ENCODE results near the gene RAC3.

The RAC3 gene

DNA sequence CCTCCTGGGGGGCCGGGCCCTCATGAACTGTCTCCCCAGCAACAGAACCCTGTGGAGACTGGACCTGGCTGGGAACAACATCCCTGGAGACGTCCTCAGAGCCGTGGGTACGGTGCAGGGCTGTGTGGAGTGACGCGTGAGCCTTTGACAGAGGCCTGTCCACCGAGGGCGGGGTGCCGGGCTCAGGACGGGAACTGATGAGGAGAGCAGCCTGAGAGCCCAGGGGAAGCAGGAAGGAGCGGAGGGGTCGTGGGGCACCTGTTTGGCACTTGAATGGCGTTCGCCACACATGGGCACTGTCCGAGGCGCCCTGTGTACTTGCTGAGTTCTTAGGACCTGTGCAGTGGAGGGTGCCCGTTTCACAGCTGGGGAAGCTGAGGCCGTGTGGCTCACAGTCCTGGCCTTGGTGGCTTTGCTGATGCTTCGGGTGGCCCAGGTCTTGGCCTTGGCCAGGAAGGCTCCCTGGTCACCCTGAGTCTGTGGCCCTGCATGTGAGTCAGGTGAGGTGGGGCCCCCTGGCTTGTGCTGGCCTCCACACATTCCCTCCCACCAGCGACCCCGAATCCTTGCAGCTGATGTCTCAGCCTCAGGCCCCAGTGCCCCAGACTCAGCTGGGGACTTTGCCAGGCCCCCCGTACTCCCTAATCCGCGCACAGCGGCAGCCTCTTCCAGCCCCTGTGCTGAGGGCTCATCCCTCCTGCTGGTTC, 5.9 kb upstream of the RAC3 start:
- DNase-seq (ENCODE audit: low read depth): no peak
- H3K4me3 ChIP-seq (ENCODE audit: low read depth, low read length): no peak overlapping the region
- TF ChIP-seq, protein P1, sequence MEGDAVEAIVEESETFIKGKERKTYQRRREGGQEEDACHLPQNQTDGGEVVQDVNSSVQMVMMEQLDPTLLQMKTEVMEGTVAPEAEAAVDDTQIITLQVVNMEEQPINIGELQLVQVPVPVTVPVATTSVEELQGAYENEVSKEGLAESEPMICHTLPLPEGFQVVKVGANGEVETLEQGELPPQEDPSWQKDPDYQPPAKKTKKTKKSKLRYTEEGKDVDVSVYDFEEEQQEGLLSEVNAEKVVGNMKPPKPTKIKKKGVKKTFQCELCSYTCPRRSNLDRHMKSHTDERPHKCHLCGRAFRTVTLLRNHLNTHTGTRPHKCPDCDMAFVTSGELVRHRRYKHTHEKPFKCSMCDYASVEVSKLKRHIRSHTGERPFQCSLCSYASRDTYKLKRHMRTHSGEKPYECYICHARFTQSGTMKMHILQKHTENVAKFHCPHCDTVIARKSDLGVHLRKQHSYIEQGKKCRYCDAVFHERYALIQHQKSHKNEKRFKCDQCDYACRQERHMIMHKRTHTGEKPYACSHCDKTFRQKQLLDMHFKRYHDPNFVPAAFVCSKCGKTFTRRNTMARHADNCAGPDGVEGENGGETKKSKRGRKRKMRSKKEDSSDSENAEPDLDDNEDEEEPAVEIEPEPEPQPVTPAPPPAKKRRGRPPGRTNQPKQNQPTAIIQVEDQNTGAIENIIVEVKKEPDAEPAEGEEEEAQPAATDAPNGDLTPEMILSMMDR (IDR thresholded peaks at IDR 0.05; ENCODE audit: low read depth, low read length, missing control alignments): no peak

DNA sequence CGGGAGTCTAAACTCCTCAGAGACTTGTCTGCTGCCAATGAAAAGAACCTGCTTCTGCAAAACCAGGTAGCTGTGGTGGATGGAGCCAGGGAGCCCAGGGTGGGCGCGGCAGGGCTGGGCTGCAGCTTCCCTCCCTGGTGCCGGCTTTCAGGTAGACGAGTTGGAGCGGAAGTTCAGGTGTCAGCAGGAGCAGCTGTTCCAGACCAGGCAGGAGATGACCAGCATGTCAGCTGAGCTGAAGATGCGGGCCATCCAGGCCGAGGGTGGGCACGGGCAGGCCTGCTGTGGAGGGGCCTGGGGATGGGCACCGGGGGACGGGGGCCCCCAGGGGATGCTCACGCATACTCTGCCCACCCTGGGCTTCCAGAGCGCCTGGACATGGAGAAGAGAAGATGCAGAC, 3.2 kb upstream of the RAC3 start:
- H3K4me3 ChIP-seq (ENCODE audit: low read depth, low read length): no peak overlapping the region

DNA sequence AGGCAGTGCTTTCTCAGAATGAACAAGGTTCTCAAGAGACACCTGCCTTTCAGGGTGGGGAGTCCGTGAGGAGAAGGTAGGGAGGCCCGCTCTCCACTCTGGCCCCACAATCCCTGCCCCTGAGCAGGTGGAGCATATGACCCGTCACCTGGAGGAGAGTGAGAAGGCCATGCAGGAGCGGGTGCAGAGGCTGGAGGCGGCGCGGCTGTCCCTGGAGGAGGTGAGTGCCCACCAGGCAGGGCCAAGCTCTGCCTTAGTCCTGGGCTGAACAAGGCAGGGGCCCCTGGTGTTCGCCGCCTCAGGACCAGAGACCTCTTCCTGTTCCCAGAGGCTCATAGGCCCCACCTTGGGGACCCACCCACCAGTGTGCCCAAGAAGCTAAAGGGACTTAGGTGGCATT, 2.5 kb upstream of the RAC3 start:
- H3K4me3 ChIP-seq (ENCODE audit: low read depth, low read length): no peak overlapping the region
- DNase-seq (ENCODE audit: low read depth): no peak
- TF ChIP-seq, protein P1 (IDR thresholded peaks at IDR 0.05; ENCODE audit: low read depth, low read length, missing control alignments): no peak

More for the DNA sequence above, 3.2 kb upstream of the RAC3 start:
- TF ChIP-seq, protein P1 (IDR thresholded peaks at IDR 0.05; ENCODE audit: low read depth, low read length, missing control alignments): no peak
- DNase-seq (ENCODE audit: low read depth): no peak

DNA sequence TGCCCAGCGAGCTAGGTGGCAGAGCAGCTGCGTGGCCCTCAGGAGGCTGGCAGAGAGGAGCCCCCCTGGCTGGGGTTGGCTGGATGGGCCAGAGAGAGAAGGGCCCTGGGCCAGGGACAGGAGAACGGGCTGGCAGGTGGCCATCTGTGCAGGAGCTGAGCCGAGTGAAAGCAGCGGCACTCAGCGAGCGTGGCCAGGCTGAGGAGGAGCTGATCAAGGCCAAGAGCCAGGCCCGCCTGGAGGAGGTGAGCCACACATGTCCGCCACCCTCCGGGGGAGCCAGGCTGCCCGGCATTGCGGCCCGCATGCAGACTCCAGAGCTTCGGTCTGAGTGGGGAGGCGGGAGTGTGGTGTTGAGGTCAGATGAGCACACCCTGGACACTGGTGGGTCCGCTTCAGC, 2.1 kb upstream of the RAC3 start:
- TF ChIP-seq, protein P1 (IDR thresholded peaks at IDR 0.05; ENCODE audit: low read depth, low read length, missing control alignments): no peak
- DNase-seq (ENCODE audit: low read depth): no peak
- H3K4me3 ChIP-seq (ENCODE audit: low read depth, low read length): no peak overlapping the region

DNA sequence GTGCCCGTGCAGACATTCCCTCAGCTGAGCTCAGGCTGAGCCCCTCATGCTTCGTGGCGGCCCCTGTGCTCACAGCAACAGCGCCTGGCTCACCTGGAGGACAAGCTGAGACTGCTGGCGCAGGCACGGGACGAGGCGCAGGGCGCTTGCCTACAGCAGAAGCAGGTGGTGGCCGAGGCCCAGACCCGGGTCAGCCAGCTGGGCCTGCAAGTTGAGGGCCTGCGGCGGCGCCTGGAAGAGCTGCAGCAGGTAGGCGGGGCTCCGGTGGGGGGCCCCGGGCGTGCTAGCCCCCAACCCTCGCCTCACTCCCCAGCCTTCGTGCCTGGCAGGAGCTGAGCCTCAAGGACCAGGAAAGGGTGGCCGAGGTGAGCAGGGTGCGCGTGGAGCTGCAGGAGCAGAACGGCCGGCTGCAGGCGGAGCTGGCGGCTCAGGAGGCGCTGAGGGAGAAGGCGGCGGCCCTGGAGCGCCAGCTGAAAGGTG, 1.4 kb upstream of the RAC3 start:
- H3K4me3 ChIP-seq (ENCODE audit: low read depth, low read length): no peak overlapping the region
- TF ChIP-seq, protein P1 (IDR thresholded peaks at IDR 0.05; ENCODE audit: low read depth, low read length, missing control alignments): no peak
- no peak for DNase-seq (ENCODE audit: low read depth)

DNA sequence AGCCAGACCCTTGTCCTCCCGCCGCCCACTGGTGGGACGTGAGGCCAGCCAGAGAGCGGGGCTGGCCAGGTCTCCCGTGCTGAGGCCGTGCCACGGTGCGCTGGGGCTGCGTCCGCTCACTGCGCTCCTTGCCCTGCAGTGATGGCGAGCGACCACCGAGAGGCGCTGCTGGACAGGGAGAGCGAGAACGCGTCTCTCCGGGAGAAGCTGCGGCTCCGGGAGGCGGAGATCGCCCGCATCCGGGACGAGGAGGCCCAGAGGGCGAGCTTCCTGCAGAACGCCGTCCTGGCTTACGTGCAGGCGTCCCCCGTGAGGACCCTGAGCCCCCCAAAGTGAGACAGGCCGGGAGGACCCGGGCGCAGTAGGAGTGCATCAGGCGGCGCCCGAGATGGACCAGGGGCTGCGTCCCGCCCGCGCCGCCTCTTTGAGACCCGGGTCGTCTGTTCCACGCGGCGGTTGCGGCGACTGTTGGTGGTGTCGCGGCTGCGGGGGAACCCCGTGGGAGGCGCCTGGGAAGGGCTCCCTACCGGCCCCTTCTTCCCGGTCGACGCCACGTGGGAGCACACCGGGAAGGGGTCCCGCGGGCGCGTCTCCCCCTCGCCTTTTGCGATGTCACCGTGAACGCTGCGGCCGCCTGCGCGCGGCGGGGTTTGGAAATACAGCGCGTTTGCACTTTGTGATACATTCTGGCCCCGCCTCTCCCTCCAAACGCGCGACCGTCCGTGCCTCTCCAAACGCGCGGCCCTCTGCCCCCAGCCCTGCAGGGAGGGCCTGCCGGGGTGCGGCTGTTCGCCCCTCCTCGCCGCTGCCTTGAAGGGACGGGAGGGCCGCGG, 792 bp upstream of the RAC3 start:
- no peak for DNase-seq (ENCODE audit: low read depth)
- TF ChIP-seq, protein P1 (IDR thresholded peaks at IDR 0.05; ENCODE audit: low read depth, low read length, missing control alignments): peak; percentile 86
- H3K4me3 ChIP-seq (ENCODE audit: low read depth, low read length): peak overlapping the region; percentile 33

Measured in GM12864 (cell line).